ENCODE data around the gene AKIRIN2.
"Not testable (repeated sequence)": the region's sequence is repeated elsewhere in the genome, so short reads cannot be mapped to it uniquely, and the experiment has no call there.

The AKIRIN2 gene

GRCh38 chr6:87710090-87710489, 8.1 kb upstream of the AKIRIN2 start (continued):
- TF ChIP-seq PATZ1 (CRISPR knock-in tag; IDR thresholded peaks at IDR 0.05; ENCODE audit: borderline replicate concordance) = no peak
- no peak for TF ChIP-seq CSRNP3 (CRISPR knock-in tag; IDR thresholded peaks at IDR 0.05)
- TF ChIP-seq ISL1 (CRISPR knock-in tag; IDR thresholded peaks at IDR 0.05) = no peak
- no peak for TF ChIP-seq CSDC2 (CRISPR knock-in tag; IDR thresholded peaks at IDR 0.05)

- not testable (repeated sequence) for ATAC-seq
These were observed 6.8 kb upstream of the AKIRIN2 start for GRCh38 chr6:87708581-87709427.

GRCh38 chr6:87706187-87706966, 4.3 kb upstream of the AKIRIN2 start:
- ATAC-seq = peak; percentile 11; the same call in 2 of the 3 replicates

GRCh38 chr6:87705070-87705691, 3.1 kb upstream of the AKIRIN2 start:
- TF ChIP-seq ZC3H10 (CRISPR knock-in tag; IDR thresholded peaks at IDR 0.05) (no peak), GLIS3 (CRISPR knock-in tag; IDR thresholded peaks at IDR 0.05) (no peak), RARB (CRISPR knock-in tag; IDR thresholded peaks at IDR 0.05) (no peak)
- no peak for ATAC-seq

More at GRCh38 chr6:87706187-87706966, 4.3 kb upstream of the AKIRIN2 start:
- TF ChIP-seq ISL1 (CRISPR knock-in tag; IDR thresholded peaks at IDR 0.05) = 0 out of 2 replicates have a peak, but pooled peaks have one; percentile 21
- TF ChIP-seq ZNF70 (CRISPR knock-in tag; IDR thresholded peaks at IDR 0.05) = no peak

GRCh38 chr6:87703039-87703438, 1.0 kb upstream of the AKIRIN2 start:
- not testable (repeated sequence) for ATAC-seq

- TF ChIP-seq PPARA (CRISPR knock-in tag; IDR thresholded peaks at IDR 0.05; ENCODE audit: borderline replicate concordance) = 0 out of 2 replicates have a peak, but pooled peaks have one; percentile 16
- no peak for TF ChIP-seq BACH2 (CRISPR knock-in tag; IDR thresholded peaks at IDR 0.05; ENCODE audit: borderline replicate concordance)
- peak; percentile 40 for ATAC-seq
These were observed 534 bp upstream of the AKIRIN2 start for GRCh38 chr6:87702589-87702945.

GRCh38 chr6:87701344-87701675, 723 bp downstream of the AKIRIN2 start:
- ATAC-seq = peak; percentile 2; the same call in 1 of the 3 replicates

GRCh38 chr6:87700397-87701343, 1.4 kb downstream of the AKIRIN2 start:
- no peak for TF ChIP-seq ESRRG (CRISPR knock-in tag; IDR thresholded peaks at IDR 0.05)
- peak; percentile 12 for ATAC-seq

More at GRCh38 chr6:87701344-87701675, 723 bp downstream of the AKIRIN2 start:
- TF ChIP-seq ZNF8 (CRISPR knock-in tag; IDR thresholded peaks at IDR 0.05) (no peak), PPARA (CRISPR knock-in tag; IDR thresholded peaks at IDR 0.05; ENCODE audit: borderline replicate concordance) (no peak), ZC3H10 (CRISPR knock-in tag; IDR thresholded peaks at IDR 0.05) (no peak)

- no peak for ATAC-seq
- TF ChIP-seq OSR1 (CRISPR knock-in tag; IDR thresholded peaks at IDR 0.05) = no peak
- no peak for TF ChIP-seq PATZ1 (CRISPR knock-in tag; IDR thresholded peaks at IDR 0.05; ENCODE audit: borderline replicate concordance)
These were observed 2.5 kb downstream of the AKIRIN2 start for GRCh38 chr6:87699576-87699975.
